Measurements from ENCODE around the gene KCNG2.

The KCNG2 gene

DNA sequence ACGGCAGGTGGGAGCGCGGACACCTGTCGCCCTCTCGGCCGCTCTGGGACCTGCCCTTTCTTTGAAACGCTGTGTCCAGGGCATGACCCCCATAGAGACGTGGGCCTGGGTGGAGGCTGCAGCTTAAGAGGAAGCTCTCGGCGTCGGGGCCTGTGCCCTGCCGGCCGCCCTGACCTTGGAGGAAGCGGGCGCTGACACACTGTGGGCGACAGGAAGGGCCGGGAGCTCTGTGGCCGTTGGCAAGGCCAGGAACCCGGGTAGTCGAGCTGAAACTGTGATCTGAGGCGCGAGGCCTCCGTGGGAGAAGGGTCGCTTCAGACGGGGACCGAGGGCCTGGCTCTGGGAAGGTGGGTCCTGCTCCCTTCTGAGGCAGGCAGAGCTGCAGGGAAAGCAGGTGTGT lies 28.2 kb downstream of the KCNG2 start:
- Histone ChIP-seq H3K36me3 (ENCODE audit: control insufficient read depth in 1 of 2, insufficient read depth in 2 of 2, low read length in 2 of 2) (no peaks in the 10 kb centered on the region), H3K79me1 (ENCODE audit: low read length) (no peaks in the 10 kb centered on the region)
- DNase-seq: no peak

GRCh38 chr18:79826966-79827365 lies 29.2 kb downstream of the KCNG2 start:
- Histone ChIP-seq H4K8ac (ENCODE audit: low read depth, low read length) (no peak overlapping the region), H3K79me1 (ENCODE audit: low read length) (no peaks in the 10 kb centered on the region), H2BK12ac (ENCODE audit: low read length) (no peak overlapping the region), H3K36me3 (ENCODE audit: control insufficient read depth in 1 of 2, insufficient read depth in 2 of 2, low read length in 2 of 2) (no peaks in the 10 kb centered on the region), H3K23ac (ENCODE audit: low read length) (no peak overlapping the region), H3K79me2 (ENCODE audit: control insufficient read depth, insufficient read depth, low read length, poor library complexity) (no peaks in the 10 kb centered on the region), H2BK120ac (ENCODE audit: insufficient read depth, low read length, poor library complexity) (no peak overlapping the region), H3K4me1 (ENCODE audit: control insufficient read depth in 1 of 2, insufficient read depth in 2 of 2, low read length in 2 of 2) (no peaks in the 10 kb centered on the region), H4K91ac (ENCODE audit: low read depth, low read length) (no peak overlapping the region), H3K14ac (ENCODE audit: low read length) (no peak overlapping the region), H3K4ac (ENCODE audit: low read depth, low read length) (no peak overlapping the region), H3K18ac (ENCODE audit: low read length) (no peak overlapping the region), H3K4me2 (ENCODE audit: low read length) (no peak overlapping the region), H3K9ac (ENCODE audit: low read length) (no peak overlapping the region), H2BK5ac (ENCODE audit: low read depth, low read length, poor library complexity) (no peak overlapping the region), H2AFZ (ENCODE audit: insufficient read depth, low read length, poor library complexity) (no peak overlapping the region), H3K4me3 (ENCODE audit: low read depth, low read length) (no peak overlapping the region), H3K9me3 (ENCODE audit: insufficient read depth, low read depth, low read length) (peaks cover 16% of the 10 kb centered on the region), H3K27ac (ENCODE audit: low read depth, low read length) (no peak overlapping the region), H2AK5ac (ENCODE audit: low read length) (no peak overlapping the region), H4K12ac (ENCODE audit: low read depth, low read length) (no peak overlapping the region), H3K27me3 (ENCODE audit: insufficient read depth, low read length) (no peaks in the 10 kb centered on the region)
- no CpG with 5 or more reads among the region's 18 CpGs for WGBS (ENCODE audit: extremely low coverage, insufficient coverage, insufficient read length)
- DNase-seq: no peak

More for the DNA sequence above, 28.2 kb downstream of the KCNG2 start:
- Histone ChIP-seq H3K23ac (ENCODE audit: low read length) (no peak overlapping the region), H3K4ac (ENCODE audit: low read depth, low read length) (no peak overlapping the region), H2AFZ (ENCODE audit: insufficient read depth, low read length, poor library complexity) (no peak overlapping the region), H2BK120ac (ENCODE audit: insufficient read depth, low read length, poor library complexity) (no peak overlapping the region), H3K4me1 (ENCODE audit: control insufficient read depth in 1 of 2, insufficient read depth in 2 of 2, low read length in 2 of 2) (no peaks in the 10 kb centered on the region), H2BK5ac (ENCODE audit: low read depth, low read length, poor library complexity) (no peak overlapping the region), H3K4me3 (ENCODE audit: low read depth, low read length) (no peak overlapping the region), H3K18ac (ENCODE audit: low read length) (no peak overlapping the region), H2BK12ac (ENCODE audit: low read length) (no peak overlapping the region), H4K12ac (ENCODE audit: low read depth, low read length) (no peak overlapping the region), H3K4me2 (ENCODE audit: low read length) (no peak overlapping the region), H4K91ac (ENCODE audit: low read depth, low read length) (no peak overlapping the region), H3K79me2 (ENCODE audit: control insufficient read depth, insufficient read depth, low read length, poor library complexity) (no peaks in the 10 kb centered on the region), H3K9me3 (ENCODE audit: insufficient read depth, low read depth, low read length) (peaks cover 12% of the 10 kb centered on the region), H3K27ac (ENCODE audit: low read depth, low read length) (no peak overlapping the region), H4K8ac (ENCODE audit: low read depth, low read length) (no peak overlapping the region), H3K9ac (ENCODE audit: low read length) (no peak overlapping the region), H3K14ac (ENCODE audit: low read length) (no peak overlapping the region), H3K27me3 (ENCODE audit: insufficient read depth, low read length) (no peaks in the 10 kb centered on the region), H2AK5ac (ENCODE audit: low read length) (no peak overlapping the region)
- no CpG with 5 or more reads among the region's 26 CpGs for WGBS (ENCODE audit: extremely low coverage, insufficient coverage, insufficient read length)

DNA sequence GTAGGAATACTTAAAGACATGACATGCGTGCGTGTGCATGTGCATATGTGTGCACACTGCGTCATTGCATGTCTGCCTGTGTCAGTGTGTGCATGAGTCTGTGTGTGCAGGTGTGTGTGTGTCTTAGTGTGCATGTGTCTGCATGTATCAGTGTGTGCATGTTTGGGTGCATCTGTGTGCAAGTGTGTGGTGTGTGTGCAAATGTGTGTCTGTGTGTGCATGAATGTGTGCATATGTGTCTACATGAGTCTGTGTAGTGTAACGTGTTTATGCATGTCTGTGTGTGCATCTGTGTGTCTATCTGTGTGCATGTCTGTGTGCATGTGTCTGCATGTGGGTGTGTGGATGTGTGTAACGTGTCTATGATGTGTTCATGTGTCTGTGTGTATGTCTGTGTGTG lies 30.5 kb downstream of the KCNG2 start:
- DNase-seq: no peak
- Histone ChIP-seq H3K4me3 (ENCODE audit: low read depth, low read length) (peak overlapping the region; percentile 3), H3K9me3 (ENCODE audit: insufficient read depth, low read depth, low read length) (peaks cover 19% of the 10 kb centered on the region), H4K91ac (ENCODE audit: low read depth, low read length) (no peak overlapping the region), H4K12ac (ENCODE audit: low read depth, low read length) (no peak overlapping the region), H2BK12ac (ENCODE audit: low read length) (no peak overlapping the region), H2AFZ (ENCODE audit: insufficient read depth, low read length, poor library complexity) (no peak overlapping the region), H3K4me1 (ENCODE audit: control insufficient read depth in 1 of 2, insufficient read depth in 2 of 2, low read length in 2 of 2) (no peaks in the 10 kb centered on the region), H3K27ac (ENCODE audit: low read depth, low read length) (no peak overlapping the region), H3K23ac (ENCODE audit: low read length) (no peak overlapping the region), H4K8ac (ENCODE audit: low read depth, low read length) (no peak overlapping the region), H3K18ac (ENCODE audit: low read length) (no peak overlapping the region), H3K27me3 (ENCODE audit: insufficient read depth, low read length) (no peaks in the 10 kb centered on the region), H2BK5ac (ENCODE audit: low read depth, low read length, poor library complexity) (no peak overlapping the region), H3K4me2 (ENCODE audit: low read length) (no peak overlapping the region), H3K79me2 (ENCODE audit: control insufficient read depth, insufficient read depth, low read length, poor library complexity) (no peaks in the 10 kb centered on the region), H3K36me3 (ENCODE audit: control insufficient read depth in 1 of 2, insufficient read depth in 2 of 2, low read length in 2 of 2) (no peaks in the 10 kb centered on the region), H2AK5ac (ENCODE audit: low read length) (no peak overlapping the region), H2BK120ac (ENCODE audit: insufficient read depth, low read length, poor library complexity) (no peak overlapping the region), H3K9ac (ENCODE audit: low read length) (no peak overlapping the region), H3K4ac (ENCODE audit: low read depth, low read length) (no peak overlapping the region), H3K79me1 (ENCODE audit: low read length) (no peaks in the 10 kb centered on the region), H3K14ac (ENCODE audit: low read length) (no peak overlapping the region)
- no CpG with 5 or more reads among the region's 5 CpGs for WGBS (ENCODE audit: extremely low coverage, insufficient coverage, insufficient read length)

DNA sequence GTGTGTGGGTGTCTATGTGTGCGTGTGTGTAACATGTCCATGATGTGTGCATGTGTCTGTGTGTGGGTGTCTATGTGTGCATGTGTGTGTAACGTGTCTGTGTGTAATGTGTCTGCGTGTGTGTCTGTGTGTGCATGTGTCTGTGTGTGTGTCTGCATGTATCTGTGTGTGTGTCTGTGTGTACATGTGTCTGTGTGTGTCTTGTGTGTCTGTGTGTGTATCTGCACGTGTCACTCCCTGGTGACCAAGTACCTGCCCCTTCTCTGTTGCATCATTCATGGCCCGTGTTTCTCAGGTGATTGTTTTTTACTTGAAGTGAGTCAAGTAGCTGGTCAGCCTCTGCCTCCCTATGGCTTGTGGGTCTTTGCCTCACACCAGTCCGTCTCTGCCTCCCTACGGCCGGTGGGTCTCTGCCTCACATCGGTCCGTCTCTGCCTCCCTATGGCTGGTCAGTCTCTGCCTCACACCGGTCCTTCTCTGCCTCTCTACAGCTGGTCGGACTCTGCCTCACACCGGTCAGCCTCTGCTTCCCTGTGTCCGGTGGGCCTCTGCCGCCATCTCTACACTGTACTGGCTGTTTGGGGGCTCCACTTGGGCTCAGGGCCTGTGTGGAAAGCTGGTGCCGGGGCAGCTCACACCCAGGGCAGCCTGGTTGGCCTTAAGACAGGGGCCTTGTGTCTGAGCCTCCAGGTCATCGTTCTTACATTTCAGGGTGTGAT lies 31.6 kb downstream of the KCNG2 start:
- WGBS (ENCODE audit: extremely low coverage, insufficient coverage, insufficient read length): no CpG with 5 or more reads among the region's 17 CpGs
- no peak overlapping the region for H3K23ac ChIP-seq (ENCODE audit: low read length)
- no peaks in the 10 kb centered on the region for H3K79me1 ChIP-seq (ENCODE audit: low read length)

More for the DNA sequence above, 31.6 kb downstream of the KCNG2 start:
- H3K79me2 ChIP-seq (ENCODE audit: control insufficient read depth, insufficient read depth, low read length, poor library complexity): no peaks in the 10 kb centered on the region
- no peak overlapping the region for H2BK12ac ChIP-seq (ENCODE audit: low read length)
- no peak overlapping the region for H2AK5ac ChIP-seq (ENCODE audit: low read length)
- H2BK5ac ChIP-seq (ENCODE audit: low read depth, low read length, poor library complexity): no peak overlapping the region
- no peaks in the 10 kb centered on the region for H3K27me3 ChIP-seq (ENCODE audit: insufficient read depth, low read length)
- H3K9me3 ChIP-seq (ENCODE audit: insufficient read depth, low read depth, low read length): peaks cover 19% of the 10 kb centered on the region
- H3K14ac ChIP-seq (ENCODE audit: low read length): no peak overlapping the region
- no peak overlapping the region for H3K4ac ChIP-seq (ENCODE audit: low read depth, low read length)
- no peak overlapping the region for H2BK120ac ChIP-seq (ENCODE audit: insufficient read depth, low read length, poor library complexity)
- H3K27ac ChIP-seq (ENCODE audit: low read depth, low read length): no peak overlapping the region
- H3K9ac ChIP-seq (ENCODE audit: low read length): no peak overlapping the region
- DNase-seq: no peak
- H2AFZ ChIP-seq (ENCODE audit: insufficient read depth, low read length, poor library complexity): no peak overlapping the region
- no peak overlapping the region for H4K12ac ChIP-seq (ENCODE audit: low read depth, low read length)
- H3K4me2 ChIP-seq (ENCODE audit: low read length): no peak overlapping the region
- no peaks in the 10 kb centered on the region for H3K4me1 ChIP-seq (ENCODE audit: control insufficient read depth in 1 of 2, insufficient read depth in 2 of 2, low read length in 2 of 2)
- no peaks in the 10 kb centered on the region for H3K36me3 ChIP-seq (ENCODE audit: control insufficient read depth in 1 of 2, insufficient read depth in 2 of 2, low read length in 2 of 2)
- no peak overlapping the region for H4K8ac ChIP-seq (ENCODE audit: low read depth, low read length)
- H4K91ac ChIP-seq (ENCODE audit: low read depth, low read length): no peak overlapping the region
- no peak overlapping the region for H3K18ac ChIP-seq (ENCODE audit: low read length)
- H3K4me3 ChIP-seq (ENCODE audit: low read depth, low read length): no peak overlapping the region

All from trophoblast cell (in vitro differentiated cells and primary cell).